ENCODE results near the gene VSTM4.

DNA sequence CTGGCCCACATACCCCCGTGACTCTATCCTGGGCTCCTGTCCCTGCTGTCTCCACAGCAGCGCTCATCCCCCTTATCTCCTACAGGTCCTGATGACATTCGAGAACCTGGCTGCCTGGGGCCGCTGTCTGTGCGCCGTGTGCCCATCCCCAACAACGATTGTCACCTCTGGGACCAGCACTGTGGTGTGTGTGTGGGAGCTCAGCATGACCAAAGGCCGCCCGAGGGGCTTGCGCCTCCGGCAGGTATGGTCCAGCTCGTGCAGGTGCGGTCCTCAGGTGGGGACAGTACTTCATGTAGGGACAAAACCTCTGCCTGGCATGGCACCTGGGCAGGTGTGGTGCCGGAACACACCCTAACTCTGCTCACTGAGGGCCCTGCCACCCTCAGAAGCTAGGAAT is 145.3 kb downstream of the VSTM4 start:
- TF ChIP-seq, protein P1, sequence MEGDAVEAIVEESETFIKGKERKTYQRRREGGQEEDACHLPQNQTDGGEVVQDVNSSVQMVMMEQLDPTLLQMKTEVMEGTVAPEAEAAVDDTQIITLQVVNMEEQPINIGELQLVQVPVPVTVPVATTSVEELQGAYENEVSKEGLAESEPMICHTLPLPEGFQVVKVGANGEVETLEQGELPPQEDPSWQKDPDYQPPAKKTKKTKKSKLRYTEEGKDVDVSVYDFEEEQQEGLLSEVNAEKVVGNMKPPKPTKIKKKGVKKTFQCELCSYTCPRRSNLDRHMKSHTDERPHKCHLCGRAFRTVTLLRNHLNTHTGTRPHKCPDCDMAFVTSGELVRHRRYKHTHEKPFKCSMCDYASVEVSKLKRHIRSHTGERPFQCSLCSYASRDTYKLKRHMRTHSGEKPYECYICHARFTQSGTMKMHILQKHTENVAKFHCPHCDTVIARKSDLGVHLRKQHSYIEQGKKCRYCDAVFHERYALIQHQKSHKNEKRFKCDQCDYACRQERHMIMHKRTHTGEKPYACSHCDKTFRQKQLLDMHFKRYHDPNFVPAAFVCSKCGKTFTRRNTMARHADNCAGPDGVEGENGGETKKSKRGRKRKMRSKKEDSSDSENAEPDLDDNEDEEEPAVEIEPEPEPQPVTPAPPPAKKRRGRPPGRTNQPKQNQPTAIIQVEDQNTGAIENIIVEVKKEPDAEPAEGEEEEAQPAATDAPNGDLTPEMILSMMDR (IDR thresholded peaks at IDR 0.05): no peak
- TF ChIP-seq EP300 (IDR thresholded peaks at IDR 0.05) (no peak), POLR2A (IDR thresholded peaks at IDR 0.05) (no peak), POLR2AphosphoS5 (IDR thresholded peaks at IDR 0.05) (no peak)

Data from suprapubic skin (tissue), 4 donors.